Sigmoid colon (tissue), 4 donors: ENCODE results near the gene MAML3.

Source experiments
- CTCF ChIP-seq, 4 experiments: fragments of 450-650 bp in 3 of 4; fragments of 200-600 bp in 1 of 4; IDR thresholded peaks; one replicate each; pipeline ENCODE4 v1.5.1; 2016 to 2019; ENCODE audit warnings: antibody characterized with exemption in 4 of 4, mild to moderate bottlenecking in 3 of 4, moderate library complexity in 2 of 4
- EP300 ChIP-seq, 4 donors: sonication (generic); formaldehyde crosslinking; IDR thresholded peaks; one replicate each; pipeline ENCODE4 v1.6.1; 2017; ENCODE audit warnings: antibody characterized with exemption in 4 of 4
- POLR2A ChIP-seq, 2 donors: fragments of 450-650 bp; IDR thresholded peaks; one replicate each; pipeline ENCODE4 v1.6.1; 2016; ENCODE audit warnings: antibody characterized with exemption in 2 of 2, mild to moderate bottlenecking in 2 of 2, moderate library complexity in 2 of 2

GRCh38 chr4:139966383-139966782 lies 187.6 kb downstream of the MAML3 start:
- no peak for TF ChIP-seq POLR2A (IDR thresholded peaks at IDR 0.05)
- no peak for TF ChIP-seq CTCF (IDR thresholded peaks at IDR 0.05)
- no peak for TF ChIP-seq EP300 (IDR thresholded peaks at IDR 0.05)
